H9 (cell line): Measurements from ENCODE around the gene PKD2L2. TPM values are rescaled to one million over a fixed set of nuclear protein-coding genes. Genes with fewer than 3 reads are reported as not detected.
"Not testable (repeated sequence)": the region's sequence is repeated elsewhere in the genome, so short reads cannot be mapped to it uniquely, and the experiment has no call there.

ENCODE experiments used
- DNase-seq: peaks from one replicate; pipeline ENCODE4 v3.0.0-alpha.2; 2017
- H2AFZ ChIP-seq: one replicate; pipeline ENCODE4 v1.6.1; 2013; ENCODE audit warnings: mild to moderate bottlenecking, low read length, control low read depth, moderate library complexity
- H2AK5ac ChIP-seq: 2 replicates; pipeline ENCODE4 v1.6.1; 2013; ENCODE audit warnings: low read length, control low read depth, mixed read lengths; ENCODE audit not compliant: insufficient read length
- H2BK120ac ChIP-seq: one replicate; pipeline ENCODE4 v1.6.1; 2013; ENCODE audit warnings: low read depth, mild to moderate bottlenecking, low read length, control low read depth, inconsistent platforms; ENCODE audit not compliant: poor library complexity, severe bottlenecking
- H2BK12ac ChIP-seq: 2 replicates; pipeline ENCODE4 v1.6.1; 2013; ENCODE audit warnings: low read length, control low read depth, mixed read lengths, low read depth; ENCODE audit not compliant: insufficient read length
- H2BK15ac ChIP-seq: 2 replicates; pipeline ENCODE4 v1.6.1; 2013; ENCODE audit warnings: low read depth, low read length, control low read depth
- H2BK20ac ChIP-seq: one replicate; pipeline ENCODE4 v1.6.1; 2013; ENCODE audit warnings: low read depth, mild to moderate bottlenecking, low read length, control low read depth, inconsistent platforms; ENCODE audit not compliant: poor library complexity, severe bottlenecking
- H2BK5ac ChIP-seq: 2 replicates; pipeline ENCODE4 v1.6.1; 2013; ENCODE audit warnings: low read length, control low read depth, mixed read lengths; ENCODE audit not compliant: insufficient read length
- H3K14ac ChIP-seq: 2 replicates; pipeline ENCODE4 v1.6.1; 2013; ENCODE audit warnings: low read length, control low read depth; ENCODE audit not compliant: insufficient read depth
- H3K18ac ChIP-seq: 2 replicates; pipeline ENCODE4 v1.6.1; 2013; ENCODE audit warnings: low read depth, mild to moderate bottlenecking, mixed read lengths, low read length, control low read depth; ENCODE audit not compliant: insufficient read length
- H3K23ac ChIP-seq: 2 replicates; pipeline ENCODE4 v1.6.1; 2013; ENCODE audit warnings: low read length, control low read depth, mixed read lengths, low read depth; ENCODE audit not compliant: insufficient read length
- H3K23me2 ChIP-seq: 2 replicates; pipeline ENCODE4 v1.6.1; 2013; ENCODE audit warnings: low read depth, mild to moderate bottlenecking, mixed read lengths, low read length, control low read depth; ENCODE audit not compliant: insufficient read length, poor library complexity, severe bottlenecking
- H3K27ac ChIP-seq: 2 replicates; pipeline ENCODE4 v1.5.1; 2013; ENCODE audit warnings: low read length, control low read depth, mixed read lengths, low read depth; ENCODE audit not compliant: insufficient read length
- H3K27me3 ChIP-seq: 2 replicates; pipeline ENCODE4 v1.6.1; 2013; ENCODE audit warnings: low read length, control low read depth, inconsistent platforms; ENCODE audit not compliant: insufficient read depth
- H3K4ac ChIP-seq: 2 replicates; pipeline ENCODE4 v1.6.1; 2013; ENCODE audit warnings: low read depth, mild to moderate bottlenecking, control low read depth, inconsistent platforms, low read length, moderate library complexity
- H3K4me1 ChIP-seq: 2 replicates; pipeline ENCODE4 v1.6.1; 2013; ENCODE audit warnings: low read length, control low read depth, inconsistent platforms; ENCODE audit not compliant: insufficient read depth
- H3K4me2 ChIP-seq: 2 replicates; pipeline ENCODE4 v1.6.1; 2013; ENCODE audit warnings: low read length, control low read depth, mixed read lengths; ENCODE audit not compliant: insufficient read length, insufficient read depth
- H3K56ac ChIP-seq: 2 replicates; pipeline ENCODE4 v1.6.1; 2013; ENCODE audit warnings: low read depth, mild to moderate bottlenecking, mixed read lengths, low read length, control low read depth; ENCODE audit not compliant: insufficient read length
- H3K79me1 ChIP-seq: 2 replicates; pipeline ENCODE4 v1.6.1; 2013; ENCODE audit warnings: low read depth, mild to moderate bottlenecking, moderate library complexity, low read length, control low read depth, inconsistent platforms; ENCODE audit not compliant: insufficient read depth, poor library complexity, severe bottlenecking
- H3K79me2 ChIP-seq: 2 replicates; pipeline ENCODE4 v1.6.1; 2013; ENCODE audit warnings: low read length, control low read depth, inconsistent platforms; ENCODE audit not compliant: insufficient read depth
- H3K9ac ChIP-seq: 2 replicates; pipeline ENCODE4 v1.6.1; 2013; ENCODE audit warnings: low read length, control low read depth, mixed read lengths; ENCODE audit not compliant: insufficient read length; ENCODE audit errors: extremely low read depth
- H3K9me3 ChIP-seq: one replicate; pipeline ENCODE4 v1.6.1; 2013; ENCODE audit warnings: low read depth, low read length, inconsistent platforms; ENCODE audit not compliant: control insufficient read depth
- H3T11ph ChIP-seq: one replicate; pipeline ENCODE4 v1.6.1; 2013; ENCODE audit warnings: mild to moderate bottlenecking, low read length, control low read depth, inconsistent platforms
- H4K20me1 ChIP-seq: one replicate; pipeline ENCODE4 v1.6.1; 2013; ENCODE audit not compliant: control insufficient read depth, insufficient read length, insufficient read depth
- H4K5ac ChIP-seq: 2 replicates; pipeline ENCODE4 v1.6.1; 2013; ENCODE audit warnings: low read depth, mild to moderate bottlenecking, mixed read lengths, low read length, control low read depth; ENCODE audit not compliant: insufficient read length
- H4K8ac ChIP-seq: replicated peaks from 2 replicates; pipeline ENCODE4 v1.6.1; 2013; ENCODE audit warnings: low read length, control low read depth, mixed read lengths, low read depth; ENCODE audit not compliant: insufficient read length
- H4K91ac ChIP-seq: 2 replicates; pipeline ENCODE4 v1.6.1; 2013; ENCODE audit warnings: low read depth, mild to moderate bottlenecking, moderate library complexity, mixed read lengths, low read length, control low read depth; ENCODE audit not compliant: insufficient read length
- H3K27ac Mint-ChIP-seq, 3 experiments: 2 replicates in 2 of 3; 3 replicates in 1 of 3; pipeline ENCODE4 v1.8.0; 2020 to 2021; ENCODE audit warnings: mixed read lengths in 3 of 3, mild to moderate bottlenecking in 1 of 3, moderate library complexity in 1 of 3
- H3K27me3 Mint-ChIP-seq: 2 replicates; pipeline ENCODE4 v1.8.0; 2021; ENCODE audit warnings: low read depth, mild to moderate bottlenecking, moderate library complexity, mixed read lengths
- H3K36me3 Mint-ChIP-seq, 3 experiments: 2 replicates in 2 of 3; 3 replicates in 1 of 3; pipeline ENCODE4 v1.8.0; 2020 to 2021; ENCODE audit warnings: low read depth in 3 of 3, mixed read lengths in 3 of 3; ENCODE audit not compliant: insufficient read depth in 1 of 3
- H3K4me1 Mint-ChIP-seq, 2 experiments: 2 replicates each; pipeline ENCODE4 v1.8.0; 2020; ENCODE audit warnings: mixed read lengths in 2 of 2
- H3K4me3 Mint-ChIP-seq, 2 experiments: 2 replicates in 1 of 2; 3 replicates in 1 of 2; pipeline ENCODE4 v1.8.0; 2020 to 2021; ENCODE audit warnings: mild to moderate bottlenecking in 2 of 2, mixed read lengths in 2 of 2, moderate library complexity in 1 of 2
- H3K9me3 Mint-ChIP-seq, 2 experiments: 2 replicates in 1 of 2; 3 replicates in 1 of 2; pipeline ENCODE4 v1.8.0; 2020; ENCODE audit warnings: mild to moderate bottlenecking in 2 of 2, mixed read lengths in 2 of 2, moderate library complexity in 1 of 2
- CTCF ChIP-seq: fragments of 200-600 bp; sonication (generic); conservative IDR thresholded peaks from 3 replicates; pipeline ENCODE4 v1.8.0; 2021; ENCODE audit warnings: antibody characterized with exemption, mild to moderate bottlenecking
- WGBS: extraction: QIAGEN DNeasy Blood & Tissue Kit; methylation state at CpG from one replicate; pipeline ENCODE4 v1.1.7; 2013; ENCODE audit warnings: missing lambda C conversion rate, low lambda C conversion rate, mixed read lengths; ENCODE audit not compliant: insufficient read length; ENCODE audit errors: extremely low coverage; 5-methylcytosine and 5-hydroxymethylcytosine counted together
- total RNA-seq: library from RNA; stranded (reverse); gene quantifications from 2 replicates; pipeline ENCODE4 v1.2.1, GENCODE V29; 2021

The PKD2L2 gene
- total RNA-seq, 1 experiment from 2014 or later: not detected

DNA sequence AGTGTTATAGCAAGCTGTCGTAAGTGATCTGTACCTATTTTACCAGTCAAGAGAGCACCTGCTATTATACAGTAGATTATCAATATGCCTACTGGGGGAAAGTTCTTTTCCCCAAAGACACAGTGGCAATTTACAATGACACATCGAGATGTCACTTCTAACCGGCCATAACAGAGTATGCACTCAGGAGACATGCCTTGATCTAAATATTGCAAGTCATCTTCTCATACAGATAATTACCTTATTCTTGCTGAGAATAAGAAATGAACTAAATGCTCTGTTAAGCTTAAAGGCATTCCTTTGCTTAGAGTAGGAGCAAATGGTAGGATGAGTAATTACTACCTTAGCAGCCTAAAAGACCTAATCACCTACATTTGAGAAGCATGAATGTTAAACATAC lies 71.6 kb downstream of the PKD2L2 start:
- Histone ChIP-seq H2BK12ac (no peak overlapping the region), H3K18ac (no peak overlapping the region), H4K5ac (no peak overlapping the region), H2BK20ac (no peak overlapping the region), H3K4ac (no peak overlapping the region), H3K27ac (no peak overlapping the region), H3K79me2 (no peaks in the 10 kb centered on the region), H2BK15ac (no peak overlapping the region), H3K9ac (no peak overlapping the region), H3K4me2 (no peak overlapping the region), H4K91ac (no peak overlapping the region), H3K27me3 (no peaks in the 10 kb centered on the region), H4K20me1 (no peaks in the 10 kb centered on the region), H4K8ac (no peak overlapping the region), H2AFZ (no peak overlapping the region), H3K56ac (no peak overlapping the region), H3K9me3 (no peaks in the 10 kb centered on the region), H2BK5ac (no peak overlapping the region), H3K79me1 (no peaks in the 10 kb centered on the region), H3K14ac (no peak overlapping the region), H2BK120ac (no peak overlapping the region), H3K4me1 (no peaks in the 10 kb centered on the region), H3K23me2 (no peaks in the 10 kb centered on the region), H2AK5ac (no peak overlapping the region), H3K23ac (no peak overlapping the region), H3T11ph (no peak overlapping the region)
- Mint-ChIP-seq H3K27me3 (no peaks in the 10 kb centered on the region), H3K36me3 (peaks cover 0 to 40% (median 34%) of the 10 kb centered on the region in 3 experiments; a peak in 5 of 7 replicates), H3K9me3 (no peaks in the 10 kb centered on the region), H3K4me3 (no peak overlapping the region), H3K27ac (0 out of 7 replicates have a peak overlapping the region, but pooled peaks of 1 of the 3 experiments have one; percentile 28), H3K4me1 (no peaks in the 10 kb centered on the region)
- no peak for TF ChIP-seq CTCF
- no CpG with 5 or more reads among the region's 3 CpGs for WGBS
- no peak for DNase-seq

- peaks cover 38 to 56% (median 54%) of the 10 kb centered on the region in 3 experiments for H3K36me3 Mint-ChIP-seq
- H2BK12ac ChIP-seq, H3K27ac Mint-ChIP-seq, H2BK5ac ChIP-seq, H3K4ac ChIP-seq, H2AFZ ChIP-seq, H3K4me1 ChIP-seq, H3K9me3 ChIP-seq, H3K23ac ChIP-seq, H3K79me2 ChIP-seq, H3K27me3 ChIP-seq, H4K5ac ChIP-seq, H3K14ac ChIP-seq, H3K4me1 Mint-ChIP-seq, H2BK20ac ChIP-seq, H3K27me3 Mint-ChIP-seq, H3T11ph ChIP-seq, H2BK120ac ChIP-seq, H3K4me3 Mint-ChIP-seq, H3K9ac ChIP-seq, H3K18ac ChIP-seq, H2AK5ac ChIP-seq, H2BK15ac ChIP-seq, H4K91ac ChIP-seq, H3K56ac ChIP-seq, DNase-seq, H3K23me2 ChIP-seq, H3K4me2 ChIP-seq, H3K79me1 ChIP-seq, H4K8ac ChIP-seq, H3K27ac ChIP-seq, H4K20me1 ChIP-seq: not testable (repeated sequence)
- peaks cover 19 to 34% of the 10 kb centered on the region in 2 experiments for H3K9me3 Mint-ChIP-seq
- no CpG with 5 or more reads among the region's 4 CpGs for WGBS
Observed at GRCh38 chr5:137970384-137970783, 81.1 kb downstream of the PKD2L2 start.
